ENCODE results near the gene AGTRAP. TPM values are rescaled to one million over a fixed set of nuclear protein-coding genes. Genes with fewer than 3 reads are reported as not detected.

AGTRAP gene
- total and polyA plus RNA-seq, 12 donors, result 23.4 to 104 (median 45.1) TPM

DNA sequence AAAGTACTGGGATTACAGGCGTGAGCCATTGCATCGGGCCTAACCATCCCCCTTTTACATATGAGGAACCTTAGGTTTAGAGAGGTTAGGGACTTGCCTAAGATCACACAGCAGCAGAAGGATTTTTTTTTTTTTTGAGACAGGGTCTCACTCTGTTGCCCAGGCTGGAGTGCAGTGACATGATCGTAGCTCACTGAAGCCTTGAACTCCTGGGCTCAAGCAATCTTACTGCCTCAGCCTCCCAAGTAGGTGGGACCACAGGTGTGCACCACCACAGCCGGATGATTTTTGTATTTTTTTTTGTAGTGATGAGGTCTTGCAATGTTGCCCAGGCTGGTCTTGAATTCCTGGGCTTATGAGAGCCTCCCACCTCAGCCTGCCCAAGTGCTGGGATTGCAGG lies 23.9 kb downstream of the AGTRAP start:
- peaks cover 6% of the 10 kb centered on the region for H3K27me3 ChIP-seq
- H3K27ac ChIP-seq, result no peak overlapping the region
- no peaks in the 10 kb centered on the region for H3K4me1 ChIP-seq (replicated peaks in 1 of 2)
- H3K36me3 ChIP-seq (replicated peaks in 1 of 2), result no peaks in the 10 kb centered on the region
- H3K9me3 ChIP-seq (replicated peaks in 1 of 3), result no peaks in the 10 kb centered on the region
- 78 to 87% (median 83%) methylated on average over 3 to 4 of the region's 4 CpGs for WGBS, 4 donors
- H3K4me3 ChIP-seq, result no peak overlapping the region
- DNase-seq, result no peak
- intact Hi-C loops (cut with DNase I), result no loop called here
- TF ChIP-seq POLR2A (IDR thresholded peaks at IDR 0.05), result no peak
- TF ChIP-seq, protein P1, sequence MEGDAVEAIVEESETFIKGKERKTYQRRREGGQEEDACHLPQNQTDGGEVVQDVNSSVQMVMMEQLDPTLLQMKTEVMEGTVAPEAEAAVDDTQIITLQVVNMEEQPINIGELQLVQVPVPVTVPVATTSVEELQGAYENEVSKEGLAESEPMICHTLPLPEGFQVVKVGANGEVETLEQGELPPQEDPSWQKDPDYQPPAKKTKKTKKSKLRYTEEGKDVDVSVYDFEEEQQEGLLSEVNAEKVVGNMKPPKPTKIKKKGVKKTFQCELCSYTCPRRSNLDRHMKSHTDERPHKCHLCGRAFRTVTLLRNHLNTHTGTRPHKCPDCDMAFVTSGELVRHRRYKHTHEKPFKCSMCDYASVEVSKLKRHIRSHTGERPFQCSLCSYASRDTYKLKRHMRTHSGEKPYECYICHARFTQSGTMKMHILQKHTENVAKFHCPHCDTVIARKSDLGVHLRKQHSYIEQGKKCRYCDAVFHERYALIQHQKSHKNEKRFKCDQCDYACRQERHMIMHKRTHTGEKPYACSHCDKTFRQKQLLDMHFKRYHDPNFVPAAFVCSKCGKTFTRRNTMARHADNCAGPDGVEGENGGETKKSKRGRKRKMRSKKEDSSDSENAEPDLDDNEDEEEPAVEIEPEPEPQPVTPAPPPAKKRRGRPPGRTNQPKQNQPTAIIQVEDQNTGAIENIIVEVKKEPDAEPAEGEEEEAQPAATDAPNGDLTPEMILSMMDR (IDR thresholded peaks at IDR 0.05), result no peak

DNA sequence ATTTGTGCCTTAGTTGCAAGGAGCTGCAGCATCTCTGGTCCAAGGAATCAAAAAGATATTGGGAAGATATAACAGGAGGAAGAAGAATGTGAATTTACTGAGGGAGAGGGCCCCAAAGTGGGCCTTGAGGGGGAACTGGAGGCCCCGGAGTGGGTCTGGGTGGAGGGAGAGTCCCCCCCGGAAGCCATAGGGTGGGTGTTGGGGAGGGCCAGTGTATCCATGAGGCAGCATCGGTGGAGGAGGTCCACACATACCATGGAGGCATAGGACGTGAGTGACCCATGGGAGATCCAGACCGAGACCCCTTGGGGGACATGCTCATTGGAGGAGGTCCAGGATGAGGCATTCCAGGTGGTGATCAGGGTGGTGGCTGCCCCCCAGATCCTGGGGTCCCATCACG lies 25.3 kb downstream of the AGTRAP start:
- H3K27me3 ChIP-seq, result peaks cover 6% of the 10 kb centered on the region
- no peak overlapping the region for H3K4me3 ChIP-seq
- DNase-seq, result no peak
- H3K36me3 ChIP-seq (replicated peaks in 1 of 2), result no peaks in the 10 kb centered on the region
- no peaks in the 10 kb centered on the region for H3K9me3 ChIP-seq (replicated peaks in 1 of 3)
- no peak overlapping the region for H3K27ac ChIP-seq
- no peaks in the 10 kb centered on the region for H3K4me1 ChIP-seq (replicated peaks in 1 of 2)
- no peak for TF ChIP-seq POLR2A (IDR thresholded peaks at IDR 0.05)
- TF ChIP-seq, protein P1 (IDR thresholded peaks at IDR 0.05), result no peak
- intact Hi-C loops (cut with DNase I), result no loop called here
- WGBS, 4 donors, result 76 to 91% (median 84%) methylated on average over 4 to 6 of the region's 6 CpGs

DNA sequence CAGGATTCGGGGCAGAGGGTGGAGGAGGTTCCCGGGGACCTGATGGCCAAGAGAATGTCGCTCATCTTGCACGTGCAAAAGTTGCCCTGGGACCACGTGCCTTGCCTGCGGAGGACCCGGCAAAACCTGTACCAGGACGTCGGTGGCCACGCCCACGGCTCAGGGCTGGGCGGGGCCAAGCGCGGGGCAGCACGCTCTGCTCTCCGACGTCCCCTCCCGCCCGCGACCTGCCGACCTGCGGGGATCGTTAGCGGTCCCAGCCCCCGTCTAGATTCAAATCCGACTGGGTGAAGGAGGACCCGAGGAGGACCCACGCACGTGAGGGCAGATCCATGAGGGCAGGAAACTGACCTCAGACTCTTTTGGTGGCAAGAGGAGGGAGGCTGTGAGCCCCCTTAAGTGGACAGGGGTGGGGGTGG lies 26.1 kb downstream of the AGTRAP start, which contains the start of gene C1orf167:
C1orf167 (plus strand) TSS at position 206 of the 419 bp plus-strand sequence. CDS start 2,208 bp downstream, outside the sequence.
- intact Hi-C loops (cut with DNase I), result no loop called here
- Histone ChIP-seq H3K4me1 (replicated peaks in 1 of 2) (no peaks in the 10 kb centered on the region), H3K27me3 (peaks cover 6% of the 10 kb centered on the region), H3K36me3 (replicated peaks in 1 of 2) (no peaks in the 10 kb centered on the region), H3K27ac (no peak within 1 kb of the TSS), H3K4me3 (no peak within 1 kb of the TSS), H3K9me3 (replicated peaks in 1 of 3) (no peaks in the 10 kb centered on the region)
- DNase-seq, result no peak
- TF ChIP-seq, protein P1 (IDR thresholded peaks at IDR 0.05), result no peak
- TF ChIP-seq POLR2A (IDR thresholded peaks at IDR 0.05), result no peak
- WGBS, 4 donors, result 6 to 27% (median 8%) methylated on average over 3 to 29 of the region's 29 CpGs

DNA sequence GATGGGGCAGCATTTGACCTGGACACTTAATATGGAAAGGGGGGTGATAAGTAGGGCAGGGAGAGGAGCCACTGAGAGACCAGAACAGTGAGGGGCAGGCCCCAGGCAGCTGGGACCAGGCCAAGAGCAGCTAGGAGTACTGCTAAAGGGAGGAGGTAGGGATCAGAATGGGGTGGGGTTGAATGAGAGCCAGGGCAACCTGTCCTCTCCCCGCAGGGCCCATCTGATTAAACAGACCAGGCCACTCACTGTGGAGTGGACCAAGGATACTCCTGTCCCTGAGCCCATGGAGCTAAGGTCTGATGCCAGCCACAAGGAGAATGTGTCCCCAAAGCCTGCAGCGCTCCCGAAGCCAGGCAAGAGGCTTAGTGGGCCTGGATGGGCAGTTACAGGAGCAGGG lies 28.2 kb downstream of the AGTRAP start:
- peaks cover 6% of the 10 kb centered on the region for H3K27me3 ChIP-seq
- no peak overlapping the region for H3K4me3 ChIP-seq
- TF ChIP-seq, protein P1 (IDR thresholded peaks at IDR 0.05), result no peak
- TF ChIP-seq POLR2A (IDR thresholded peaks at IDR 0.05), result no peak
- no peak for DNase-seq
- WGBS, 4 donors, result 81 to 93% (median 86%) methylated on average over 3 of the region's 3 CpGs; no CpG with 5 or more reads in 1 of the 4 donors
- H3K9me3 ChIP-seq (replicated peaks in 1 of 3), result no peaks in the 10 kb centered on the region
- no peak overlapping the region for H3K27ac ChIP-seq
- H3K4me1 ChIP-seq (replicated peaks in 1 of 2), result no peaks in the 10 kb centered on the region
- no peaks in the 10 kb centered on the region for H3K36me3 ChIP-seq (replicated peaks in 1 of 2)
- intact Hi-C loops (cut with DNase I), result no loop called here

Data from adrenal gland (tissue), 12 donors.